Measurements from ENCODE around the gene RGS13. TPM values are rescaled to one million over a fixed set of nuclear protein-coding genes. Genes with fewer than 3 reads are reported as not detected.
A peak's percentile ranks its signal among the peaks of the same experiment; 100 is the strongest.

RGS13 gene
- total RNA-seq, 1 donor from 2014 or later = not detected

DNA sequence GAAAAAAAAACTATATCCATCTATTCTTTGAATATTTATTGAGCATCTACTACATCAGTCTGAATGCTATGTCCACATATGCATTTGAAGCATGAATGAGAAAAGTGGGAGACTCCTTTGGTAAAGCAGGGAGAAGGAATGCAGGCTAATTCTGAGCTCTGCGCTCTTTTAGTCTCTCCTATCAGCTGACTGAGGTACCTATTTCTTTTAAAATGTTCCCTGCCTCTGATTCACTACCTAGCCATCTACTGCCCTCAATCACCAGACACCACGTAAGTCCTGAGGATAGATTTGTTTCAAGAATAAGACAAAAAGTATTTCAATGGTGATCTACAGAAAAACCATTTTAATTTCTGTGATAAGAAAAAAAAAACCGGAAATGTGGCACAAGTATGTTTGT, 3.8 kb upstream of the RGS13 start:
- no peak for TF ChIP-seq CTCF (conservative IDR thresholded peaks at IDR 0.05; ENCODE audit: low read depth, low read length)
- no peak overlapping the region for H3K4me3 ChIP-seq (ENCODE audit: low read depth, low read length)
- DNase-seq (ENCODE audit: low read depth) = no peak

DNA sequence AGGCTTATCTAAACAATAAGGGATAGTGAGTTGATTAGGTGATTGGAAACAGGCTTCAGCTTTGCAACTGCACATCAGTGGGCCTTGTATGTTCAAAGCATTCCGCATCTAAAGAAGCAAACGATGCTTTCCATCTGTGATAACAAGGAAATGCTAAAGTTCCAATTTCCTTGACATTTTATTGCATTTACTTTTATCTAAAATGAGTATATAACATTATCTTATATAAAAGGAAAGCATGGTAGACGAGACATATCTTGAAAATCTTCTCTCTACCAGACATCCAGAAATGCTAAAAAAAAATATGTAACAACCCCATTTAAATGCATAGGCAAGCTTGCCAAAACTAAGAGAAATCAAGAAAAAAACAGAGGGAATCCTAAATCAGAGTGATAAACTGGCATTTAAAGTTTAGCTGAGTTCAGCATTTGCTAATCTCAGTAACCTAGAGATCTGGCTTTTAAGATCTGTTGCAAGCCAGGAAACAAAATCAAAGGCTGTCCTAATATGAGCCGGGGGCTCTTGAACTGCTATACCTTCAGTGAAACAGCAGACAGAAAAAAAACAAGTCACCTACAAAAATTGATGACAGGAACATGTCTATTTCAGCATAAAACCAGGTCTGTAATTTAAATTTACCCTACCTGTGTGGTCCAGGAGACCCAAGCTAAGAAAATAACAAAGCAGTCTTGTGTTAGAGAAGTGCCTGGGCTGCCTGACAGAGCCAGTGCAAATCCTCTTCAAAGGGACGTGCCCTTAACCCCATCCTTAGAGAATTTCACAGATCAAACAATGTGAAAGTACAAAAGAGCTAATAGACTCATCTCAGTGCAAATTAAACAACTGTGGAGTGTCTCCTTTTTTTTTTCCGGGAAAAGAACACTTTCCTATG, 3.1 kb upstream of the RGS13 start:
- DNase-seq (ENCODE audit: low read depth) = no peak
- no peak for TF ChIP-seq CTCF (conservative IDR thresholded peaks at IDR 0.05; ENCODE audit: low read depth, low read length)
- H3K4me3 ChIP-seq (ENCODE audit: low read depth, low read length) = no peak overlapping the region

GRCh38 chr1:192633533-192634253, 2.3 kb upstream of the RGS13 start:
- TF ChIP-seq CTCF (conservative IDR thresholded peaks at IDR 0.05; ENCODE audit: low read depth, low read length) = no peak
- H3K4me3 ChIP-seq (ENCODE audit: low read depth, low read length) = no peak overlapping the region
- no peak for DNase-seq (ENCODE audit: low read depth)

GRCh38 chr1:192635041-192635440, 906 bp upstream of the RGS13 start:
- no peak for TF ChIP-seq CTCF (conservative IDR thresholded peaks at IDR 0.05; ENCODE audit: low read depth, low read length)

DNA sequence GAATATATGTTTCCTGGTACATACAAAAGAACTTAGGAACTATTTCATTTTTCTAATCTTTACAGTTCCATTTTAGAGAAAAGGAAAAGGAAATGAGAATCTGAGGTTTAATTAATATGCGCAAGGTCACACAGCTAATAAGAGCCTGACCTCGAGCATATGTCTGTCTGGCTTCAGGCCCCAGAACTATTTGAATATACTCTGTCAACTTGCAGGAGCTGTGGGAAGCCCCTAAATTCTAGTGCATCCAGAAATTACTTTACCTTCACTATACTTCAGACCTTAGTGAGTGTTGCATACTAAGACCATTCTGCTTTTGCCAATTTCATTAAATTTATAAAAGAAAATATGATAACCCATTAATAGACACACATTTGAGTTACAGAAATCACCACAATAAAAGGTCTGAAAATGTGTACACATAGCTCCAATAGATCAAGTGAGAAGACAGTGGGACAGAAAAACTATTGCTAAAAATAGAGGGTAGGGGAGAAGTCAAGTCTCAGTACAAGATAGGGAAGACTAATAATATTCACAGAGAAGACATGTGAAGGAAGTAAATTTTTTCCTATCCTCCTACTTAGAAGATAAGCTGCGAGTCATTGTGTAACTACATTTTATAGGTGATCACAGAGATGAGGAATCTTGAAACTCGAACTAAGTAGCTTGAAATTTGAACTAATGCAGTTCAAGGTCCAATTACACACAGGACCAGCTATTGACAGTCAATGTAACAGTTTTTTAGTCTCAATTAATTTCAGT, 3.8 kb downstream of the RGS13 start:
- H3K4me3 ChIP-seq (ENCODE audit: low read depth, low read length) = no peak overlapping the region
- no peak for TF ChIP-seq CTCF (conservative IDR thresholded peaks at IDR 0.05; ENCODE audit: low read depth, low read length)
- peak; percentile 69 for DNase-seq (ENCODE audit: low read depth)

More at GRCh38 chr1:192635041-192635440, 906 bp upstream of the RGS13 start:
- no peak overlapping the region for H3K4me3 ChIP-seq (ENCODE audit: low read depth, low read length)
- DNase-seq (ENCODE audit: low read depth) = no peak

DNA sequence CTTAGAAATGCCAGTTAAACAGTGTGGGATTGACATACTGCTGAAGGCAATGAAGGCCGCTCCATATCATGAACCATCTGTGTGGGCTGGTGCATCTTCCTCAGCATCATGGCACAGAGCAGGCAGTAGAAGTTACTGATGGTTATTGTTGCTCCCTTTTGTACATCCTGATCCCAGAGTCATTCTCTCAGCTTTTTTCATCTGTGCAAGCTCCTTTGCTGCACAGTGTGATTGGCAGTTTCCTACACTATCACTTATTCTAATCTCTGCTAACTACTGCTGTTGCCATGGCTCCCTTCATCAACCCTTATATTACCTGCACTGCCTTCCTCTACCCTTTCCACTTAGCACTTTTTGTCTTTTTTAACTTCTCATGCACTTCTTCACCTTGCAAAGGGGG, 16.2 kb downstream of the RGS13 start:
- no peak overlapping the region for H3K4me3 ChIP-seq (ENCODE audit: low read depth, low read length)
- DNase-seq (ENCODE audit: low read depth) = no peak
- no peak for TF ChIP-seq CTCF (conservative IDR thresholded peaks at IDR 0.05; ENCODE audit: low read depth, low read length)

Measured in epithelial cell of proximal tubule (primary cell).